ENCODE data around the gene TBKBP1.

TBKBP1 gene

DNA sequence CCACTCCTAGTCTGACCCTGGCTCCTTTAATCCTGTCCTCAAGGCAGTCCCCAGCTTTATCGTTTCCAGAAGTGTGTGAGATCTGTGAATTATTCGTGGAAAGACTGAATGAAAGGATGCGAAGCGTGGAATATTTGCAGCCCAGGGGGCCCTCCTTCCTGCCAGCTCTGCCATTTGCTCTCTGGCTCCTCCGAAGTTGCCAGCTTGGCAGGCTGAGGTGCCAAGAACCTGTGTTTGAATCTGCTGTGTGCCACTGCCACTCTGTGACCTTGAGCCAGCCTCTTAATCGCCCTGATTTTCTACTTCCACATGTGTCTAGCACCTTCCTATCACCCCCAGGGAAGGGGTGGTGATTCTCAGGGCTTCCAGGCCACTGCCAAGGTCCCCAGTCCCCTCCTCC lies 10.8 kb downstream of the TBKBP1 start:
- DNase-seq (ENCODE audit: low read depth, low spot score), result no peak
- CTCF ChIA-PET, result interaction anchor here (1.0 to 1.4 kb wide), 3 partner anchors 9 to 10 kb away, joined by 3 to 7 read pairs (median 4); partner anchors contain the start of gene TBKBP1
- POLR2A ChIA-PET, result no interaction called here
- H3K4me3 ChIP-seq (ENCODE audit: low read depth, low read length), result no peak overlapping the region
- TF ChIP-seq, protein P1, sequence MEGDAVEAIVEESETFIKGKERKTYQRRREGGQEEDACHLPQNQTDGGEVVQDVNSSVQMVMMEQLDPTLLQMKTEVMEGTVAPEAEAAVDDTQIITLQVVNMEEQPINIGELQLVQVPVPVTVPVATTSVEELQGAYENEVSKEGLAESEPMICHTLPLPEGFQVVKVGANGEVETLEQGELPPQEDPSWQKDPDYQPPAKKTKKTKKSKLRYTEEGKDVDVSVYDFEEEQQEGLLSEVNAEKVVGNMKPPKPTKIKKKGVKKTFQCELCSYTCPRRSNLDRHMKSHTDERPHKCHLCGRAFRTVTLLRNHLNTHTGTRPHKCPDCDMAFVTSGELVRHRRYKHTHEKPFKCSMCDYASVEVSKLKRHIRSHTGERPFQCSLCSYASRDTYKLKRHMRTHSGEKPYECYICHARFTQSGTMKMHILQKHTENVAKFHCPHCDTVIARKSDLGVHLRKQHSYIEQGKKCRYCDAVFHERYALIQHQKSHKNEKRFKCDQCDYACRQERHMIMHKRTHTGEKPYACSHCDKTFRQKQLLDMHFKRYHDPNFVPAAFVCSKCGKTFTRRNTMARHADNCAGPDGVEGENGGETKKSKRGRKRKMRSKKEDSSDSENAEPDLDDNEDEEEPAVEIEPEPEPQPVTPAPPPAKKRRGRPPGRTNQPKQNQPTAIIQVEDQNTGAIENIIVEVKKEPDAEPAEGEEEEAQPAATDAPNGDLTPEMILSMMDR (IDR thresholded peaks at IDR 0.05; ENCODE audit: insufficient read depth, low read length, missing control alignments), result no peak

DNA sequence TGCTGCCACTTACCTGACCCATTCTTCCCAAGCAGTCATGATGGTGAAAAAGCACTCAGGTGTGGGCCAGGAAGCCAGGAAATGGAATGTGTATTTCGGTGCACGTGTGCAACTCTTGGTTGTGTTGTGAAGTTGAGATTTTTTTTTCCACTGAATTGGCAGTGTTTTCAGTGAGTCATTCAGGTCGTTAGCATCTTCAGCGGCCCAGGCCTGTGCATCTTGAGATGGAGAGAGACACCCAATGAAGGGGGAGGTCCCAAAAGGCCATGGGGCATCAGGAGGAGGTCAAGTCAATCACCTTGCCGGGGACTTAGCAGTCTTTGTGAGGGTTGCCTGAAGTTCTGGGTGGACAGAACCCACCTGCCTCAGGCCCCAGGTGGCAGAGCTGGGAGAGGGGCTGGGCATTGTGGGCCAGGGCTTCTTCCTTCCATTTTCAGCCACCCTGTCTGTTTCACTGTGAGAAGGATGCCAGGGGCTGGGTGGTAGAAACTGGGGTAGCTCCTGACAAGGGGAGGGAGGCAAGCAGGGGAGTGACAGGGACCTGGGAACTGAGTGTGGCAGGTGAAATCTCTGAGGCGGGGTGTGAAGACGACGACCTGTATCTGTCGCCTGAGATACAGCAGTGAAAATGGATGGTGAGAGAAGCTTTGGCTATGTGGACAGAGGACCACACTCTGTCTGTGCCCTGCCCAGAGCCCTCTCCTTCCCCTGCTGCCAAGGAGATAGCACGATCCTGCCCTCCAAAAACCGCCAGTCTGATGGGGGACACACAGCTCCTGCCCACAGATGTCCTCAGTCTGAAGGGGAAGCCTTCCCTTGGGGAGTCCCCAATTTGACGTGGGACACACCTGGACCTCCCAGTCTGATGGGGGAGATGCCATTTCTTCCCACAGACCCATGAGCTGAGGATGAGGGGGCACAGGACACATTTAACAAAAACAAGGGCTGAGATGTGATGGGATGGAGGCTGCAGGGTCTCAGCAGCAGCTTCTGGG lies 11.9 kb downstream of the TBKBP1 start:
- ChIA-PET CTCF (interaction anchor here (1.1 to 8.3 kb wide), 3 partner anchors 7 to 9 kb away, joined by 3 to 104 read pairs (median 4); no protein-coding TSS in a partner anchor), POLR2A (no interaction called here)
- TF ChIP-seq, protein P1 (IDR thresholded peaks at IDR 0.05; ENCODE audit: insufficient read depth, low read length, missing control alignments), result no peak
- DNase-seq (ENCODE audit: low read depth, low spot score), result no peak
- no peak overlapping the region for H3K4me3 ChIP-seq (ENCODE audit: low read depth, low read length)

GRCh38 chr17:47707056-47707804 lies 13.3 kb downstream of the TBKBP1 start:
- TF ChIP-seq, protein P1 (IDR thresholded peaks at IDR 0.05; ENCODE audit: insufficient read depth, low read length, missing control alignments), result no peak
- no peak for DNase-seq (ENCODE audit: low read depth, low spot score)
- POLR2A ChIA-PET, result no interaction called here
- CTCF ChIA-PET, result interaction anchor here (1.6 to 8.3 kb wide), 2 partner anchors 8 to 9 kb away, joined by 4 to 104 read pairs; no protein-coding TSS in a partner anchor
- no peak overlapping the region for H3K4me3 ChIP-seq (ENCODE audit: low read depth, low read length)

DNA sequence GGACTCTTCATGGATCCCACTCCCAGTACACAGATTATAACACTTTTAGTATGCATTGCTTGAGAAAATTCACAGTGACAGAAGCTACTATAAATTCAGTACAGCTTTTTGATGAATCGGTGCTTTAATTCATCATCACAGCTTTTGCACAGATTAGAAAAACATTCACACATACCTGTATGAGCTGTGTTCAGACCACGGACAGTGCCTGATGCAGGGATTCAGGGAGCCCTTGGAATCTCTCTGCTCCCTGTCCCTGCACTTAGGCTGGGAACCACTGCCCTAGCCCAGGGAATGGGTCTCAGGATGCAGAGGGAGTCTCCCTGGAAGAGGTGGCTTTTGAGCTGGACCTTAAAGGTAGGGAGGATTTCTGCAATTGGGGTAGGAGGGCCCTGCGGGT lies 13.9 kb downstream of the TBKBP1 start:
- ChIA-PET POLR2A (no interaction called here), CTCF (interaction anchor here (1.1 to 8.3 kb wide), 3 partner anchors 9 to 11 kb away, joined by 4 to 104 read pairs (median 5); no protein-coding TSS in a partner anchor)
- DNase-seq (ENCODE audit: low read depth, low spot score), result no peak
- H3K4me3 ChIP-seq (ENCODE audit: low read depth, low read length), result no peak overlapping the region
- TF ChIP-seq, protein P1 (IDR thresholded peaks at IDR 0.05; ENCODE audit: insufficient read depth, low read length, missing control alignments), result no peak

DNA sequence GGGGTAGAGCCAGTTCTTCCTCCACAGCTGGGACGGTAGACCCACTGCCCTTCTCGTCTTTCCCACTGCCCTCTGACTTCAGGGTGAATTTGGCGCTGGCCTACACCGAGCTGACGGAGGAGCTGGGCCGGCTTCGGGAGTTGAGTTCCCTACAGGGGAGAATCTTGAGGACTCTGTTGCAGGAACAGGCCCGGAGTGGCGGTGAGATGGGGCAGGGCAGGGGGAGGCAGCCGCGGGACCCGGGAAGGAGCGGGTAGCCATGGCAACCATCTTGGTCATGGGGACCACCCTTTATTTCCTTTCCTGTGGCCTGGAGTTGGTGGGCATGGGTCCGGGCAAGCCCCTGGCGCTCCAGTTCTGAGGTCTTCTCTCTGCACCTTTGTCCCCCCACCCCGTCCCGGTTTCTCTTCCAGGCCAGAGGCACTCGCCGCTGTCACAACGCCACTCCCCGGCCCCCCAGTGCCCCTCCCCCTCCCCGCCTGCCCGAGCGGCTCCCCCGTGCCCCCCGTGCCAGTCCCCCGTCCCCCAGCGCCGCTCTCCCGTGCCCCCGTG lies 14.4 kb downstream of the TBKBP1 start:
- TF ChIP-seq, protein P1 (IDR thresholded peaks at IDR 0.05; ENCODE audit: insufficient read depth, low read length, missing control alignments), result no peak
- ChIA-PET POLR2A (no interaction called here), CTCF (interaction anchor here (1.1 to 8.3 kb wide), 3 partner anchors 8 to 10 kb away, joined by 4 to 104 read pairs (median 5); no protein-coding TSS in a partner anchor)
- H3K4me3 ChIP-seq (ENCODE audit: low read depth, low read length), result no peak overlapping the region
- no peak for DNase-seq (ENCODE audit: low read depth, low spot score)

All from AG04449 (cell line).